ENCODE results near the gene C20orf204.

- TF ChIP-seq CTCF (IDR thresholded peaks at IDR 0.05) (no peak), EP300 (IDR thresholded peaks at IDR 0.05) (no peak)
Observed at GRCh38 chr20:64048402-64049044, 12.5 kb downstream of the C20orf204 start.

All from esophagus muscularis mucosa (tissue), 3 donors.